Upper lobe of left lung (tissue), 6 donors: ENCODE measurements around the gene MYLK4. TPM values are rescaled to one million over a fixed set of nuclear protein-coding genes. Genes with fewer than 3 reads are reported as not detected.

ENCODE experiments used
- ATAC-seq, 2 donors: fragments of 200-7000 bp; cut with Tn5 transposase; one replicate each; pipeline ENCODE4 v1.9.1; 2022; ENCODE audit warnings: mild to moderate bottlenecking in 2 of 2, moderate library complexity in 2 of 2; ENCODE audit not compliant: low FRiP score in 2 of 2
- DNase-seq, 2 donors: peaks; one replicate each; pipeline ENCODE4 v3.0.0-alpha.2; 2019 to 2020
- H3K27ac ChIP-seq, 4 donors: fragments of 200-600 bp; sonication (generic); one replicate each; pipeline ENCODE4 v1.5.1; 2016 to 2019
- H3K27me3 ChIP-seq, 4 donors: fragments of 200-600 bp; sonication (generic); one replicate each; pipeline ENCODE4 v1.5.1; 2017 to 2019
- H3K36me3 ChIP-seq, 4 donors: fragments of 200-600 bp; sonication (generic); one replicate each; pipeline ENCODE4 v1.5.1; 2016 to 2019
- H3K4me1 ChIP-seq, 4 donors: fragments of 200-600 bp; sonication (generic); one replicate each; pipeline ENCODE4 v1.5.1; 2018 to 2019
- H3K4me3 ChIP-seq, 4 donors: fragments of 200-600 bp; sonication (generic); one replicate each; pipeline ENCODE4 v1.5.1; 2017 to 2019; ENCODE audit warnings: mild to moderate bottlenecking in 2 of 4, moderate library complexity in 1 of 4
- H3K9me3 ChIP-seq, 4 donors: fragments of 200-600 bp; sonication (generic); one replicate each; pipeline ENCODE4 v1.5.1; 2018 to 2019
- EP300 ChIP-seq, 4 donors: sonication (generic); formaldehyde crosslinking; IDR thresholded peaks; one replicate each; pipeline ENCODE4 v1.5.1; 2017; ENCODE audit warnings: antibody characterized with exemption in 4 of 4, control low read depth in 2 of 4
- POLR2A ChIP-seq, 4 donors: fragments of 450-650 bp; IDR thresholded peaks; one replicate each; pipeline ENCODE4 v1.5.1; 2016 to 2017; ENCODE audit warnings: antibody characterized with exemption in 4 of 4, mild to moderate bottlenecking in 2 of 4
- POLR2AphosphoS5 ChIP-seq, 2 donors: sonication (generic); formaldehyde crosslinking; IDR thresholded peaks; one replicate each; pipeline ENCODE4 v1.5.1; 2017; ENCODE audit warnings: antibody characterized with exemption in 2 of 2
- WGBS, 2 donors: methylation state at CpG; one replicate each; pipeline ENCODE4 v1.1.5; 2017 to 2018; 5-methylcytosine and 5-hydroxymethylcytosine counted together
- total RNA-seq, 6 donors: library from RNA; depleted of rRNA in 4 of 6; stranded (reverse); fragments of >200 nt in 4 of 6; gene quantifications; one replicate each; pipeline versions ENCODE4 v1.1.0 to v1.2.1, GENCODE V29; 2016 to 2021
- TF ChIP-seq, protein P1 (sequence below), 6 experiments: fragments of 450-650 bp in 4 of 6; fragments of 200-600 bp in 2 of 6; sonication (generic) in 2 of 6; IDR thresholded peaks; one replicate each; pipeline ENCODE4 v1.5.1; 2016 to 2019; ENCODE audit warnings: antibody characterized with exemption in 6 of 6
- donor health status: DM: no; HTN: no; CAD: no; lungs with moderate emphysema.
- donor health status: DM: no; HTN: yes; CAD: no; lungs with severe emphysema.

MYLK4 gene
- total RNA-seq, 6 donors from 2014 or later = 0.64 to 2.6 (median 1.2) TPM

DNA sequence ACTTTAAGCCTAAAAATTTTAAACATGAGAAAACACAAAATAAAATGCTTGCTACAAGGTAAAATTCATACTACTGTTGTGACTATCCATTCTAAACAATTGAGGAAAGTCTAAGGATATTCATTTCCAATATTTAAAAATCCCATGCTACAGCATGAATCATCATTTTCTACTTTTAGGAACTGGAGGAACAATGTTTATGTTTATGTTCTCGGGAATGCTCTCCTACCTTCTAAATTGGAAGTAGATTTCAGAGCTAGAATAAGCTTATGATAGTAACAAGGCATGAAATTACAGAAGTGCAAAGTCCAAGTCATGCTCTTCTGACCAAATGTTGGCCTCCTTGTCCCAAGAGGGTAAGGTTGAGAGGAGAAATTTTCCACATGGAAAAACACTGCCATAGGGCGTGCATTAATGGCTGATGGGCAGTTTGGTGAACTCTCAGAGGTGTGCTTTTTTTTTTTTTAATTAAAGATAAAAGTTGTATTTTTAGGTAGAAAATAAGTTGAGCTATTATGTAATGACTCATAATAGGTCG lies 6.0 kb upstream of the MYLK4 start:
- H3K9me3 ChIP-seq = no peaks in the 10 kb centered on the region
- 83 to 84% methylated on average over 3 of the region's 3 CpGs for WGBS, 2 donors
- H3K27ac ChIP-seq = no peak overlapping the region
- no peaks in the 10 kb centered on the region for H3K27me3 ChIP-seq
- H3K36me3 ChIP-seq = no peaks in the 10 kb centered on the region
- no peak for ATAC-seq
- TF ChIP-seq POLR2A (IDR thresholded peaks at IDR 0.05) (no peak), EP300 (IDR thresholded peaks at IDR 0.05) (no peak), POLR2AphosphoS5 (IDR thresholded peaks at IDR 0.05) (no peak)
- TF ChIP-seq, protein P1, sequence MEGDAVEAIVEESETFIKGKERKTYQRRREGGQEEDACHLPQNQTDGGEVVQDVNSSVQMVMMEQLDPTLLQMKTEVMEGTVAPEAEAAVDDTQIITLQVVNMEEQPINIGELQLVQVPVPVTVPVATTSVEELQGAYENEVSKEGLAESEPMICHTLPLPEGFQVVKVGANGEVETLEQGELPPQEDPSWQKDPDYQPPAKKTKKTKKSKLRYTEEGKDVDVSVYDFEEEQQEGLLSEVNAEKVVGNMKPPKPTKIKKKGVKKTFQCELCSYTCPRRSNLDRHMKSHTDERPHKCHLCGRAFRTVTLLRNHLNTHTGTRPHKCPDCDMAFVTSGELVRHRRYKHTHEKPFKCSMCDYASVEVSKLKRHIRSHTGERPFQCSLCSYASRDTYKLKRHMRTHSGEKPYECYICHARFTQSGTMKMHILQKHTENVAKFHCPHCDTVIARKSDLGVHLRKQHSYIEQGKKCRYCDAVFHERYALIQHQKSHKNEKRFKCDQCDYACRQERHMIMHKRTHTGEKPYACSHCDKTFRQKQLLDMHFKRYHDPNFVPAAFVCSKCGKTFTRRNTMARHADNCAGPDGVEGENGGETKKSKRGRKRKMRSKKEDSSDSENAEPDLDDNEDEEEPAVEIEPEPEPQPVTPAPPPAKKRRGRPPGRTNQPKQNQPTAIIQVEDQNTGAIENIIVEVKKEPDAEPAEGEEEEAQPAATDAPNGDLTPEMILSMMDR (IDR thresholded peaks at IDR 0.05) = no peak
- no peak overlapping the region for H3K4me3 ChIP-seq
- no peak for DNase-seq
- H3K4me1 ChIP-seq = no peaks in the 10 kb centered on the region

DNA sequence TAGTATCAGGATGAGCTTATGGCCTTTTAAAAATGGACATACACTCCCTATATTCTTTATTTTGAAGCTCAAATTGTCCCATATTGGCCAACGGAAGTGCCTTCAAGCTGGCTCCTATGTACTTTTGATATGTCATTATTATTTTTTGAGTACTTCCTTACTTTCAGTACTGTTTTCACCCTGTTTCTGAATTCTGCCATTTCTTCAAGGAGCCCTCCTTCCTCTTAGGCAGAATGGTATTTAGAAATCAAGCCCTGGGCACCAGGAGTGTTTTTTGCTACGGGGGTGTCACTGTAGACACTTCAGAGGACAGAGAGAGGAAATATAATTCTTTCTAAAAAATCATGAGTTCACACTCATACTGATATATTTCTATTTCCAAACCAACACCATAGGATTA lies 5.5 kb upstream of the MYLK4 start:
- no peak overlapping the region for H3K4me3 ChIP-seq
- H3K36me3 ChIP-seq = no peaks in the 10 kb centered on the region
- DNase-seq = no peak
- H3K27ac ChIP-seq = no peak overlapping the region
- TF ChIP-seq POLR2A (IDR thresholded peaks at IDR 0.05) (no peak), POLR2AphosphoS5 (IDR thresholded peaks at IDR 0.05) (no peak), EP300 (IDR thresholded peaks at IDR 0.05) (no peak)
- TF ChIP-seq, protein P1 (IDR thresholded peaks at IDR 0.05) = no peak
- 63 to 81% methylated on average over 2 of the region's 2 CpGs for WGBS, 2 donors
- H3K9me3 ChIP-seq = no peaks in the 10 kb centered on the region
- no peaks in the 10 kb centered on the region for H3K27me3 ChIP-seq
- no peaks in the 10 kb centered on the region for H3K4me1 ChIP-seq
- ATAC-seq = no peak

DNA sequence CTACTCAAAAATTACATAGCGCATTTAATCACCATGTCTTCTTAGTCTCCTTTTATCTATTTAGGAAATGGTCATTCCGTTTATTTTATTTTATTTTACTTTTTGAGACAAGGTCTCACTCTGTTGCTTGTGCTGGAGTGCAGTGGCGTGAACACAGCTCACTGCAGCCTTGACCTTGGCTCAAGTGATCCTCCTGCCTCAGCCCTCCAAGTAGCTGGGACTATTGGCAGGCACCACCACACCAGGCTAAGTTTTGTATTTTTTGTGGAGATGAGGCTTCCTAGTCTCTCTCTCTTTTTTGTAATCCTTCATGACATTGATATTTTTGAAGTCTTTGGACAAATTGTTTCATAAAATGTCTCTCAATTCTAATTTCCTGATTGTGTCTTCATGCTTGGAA lies 4.7 kb upstream of the MYLK4 start:
- H3K9me3 ChIP-seq = no peaks in the 10 kb centered on the region
- no peaks in the 10 kb centered on the region for H3K4me1 ChIP-seq
- no peak for TF ChIP-seq POLR2AphosphoS5 (IDR thresholded peaks at IDR 0.05)
- TF ChIP-seq EP300 (IDR thresholded peaks at IDR 0.05) = no peak
- no peak for TF ChIP-seq POLR2A (IDR thresholded peaks at IDR 0.05)
- TF ChIP-seq, protein P1 (IDR thresholded peaks at IDR 0.05) = no peak
- H3K36me3 ChIP-seq = no peaks in the 10 kb centered on the region
- WGBS, 2 donors = 88 to 92% methylated on average over 3 of the region's 3 CpGs
- H3K27ac ChIP-seq = no peak overlapping the region
- H3K27me3 ChIP-seq = no peaks in the 10 kb centered on the region
- no peak overlapping the region for H3K4me3 ChIP-seq
- ATAC-seq (no peak), DNase-seq (no peak)

- ATAC-seq (no peak), DNase-seq (no peak)
- Histone ChIP-seq H3K9me3 (no peaks in the 10 kb centered on the region), H3K27me3 (no peaks in the 10 kb centered on the region), H3K4me3 (no peak overlapping the region), H3K4me1 (peaks cover under 1 to 5% (median 4%) of the 10 kb centered on the region in 4 donors), H3K27ac (no peak overlapping the region), H3K36me3 (no peaks in the 10 kb centered on the region)
- 89 to 94% methylated on average over 1 of the region's 1 CpG for WGBS, 2 donors
- TF ChIP-seq, protein P1 (IDR thresholded peaks at IDR 0.05) = no peak
- no peak for TF ChIP-seq POLR2A (IDR thresholded peaks at IDR 0.05)
- TF ChIP-seq EP300 (IDR thresholded peaks at IDR 0.05) = no peak
- no peak for TF ChIP-seq POLR2AphosphoS5 (IDR thresholded peaks at IDR 0.05)
Observed at GRCh38 chr6:2754911-2755310, 4.2 kb upstream of the MYLK4 start.

DNA sequence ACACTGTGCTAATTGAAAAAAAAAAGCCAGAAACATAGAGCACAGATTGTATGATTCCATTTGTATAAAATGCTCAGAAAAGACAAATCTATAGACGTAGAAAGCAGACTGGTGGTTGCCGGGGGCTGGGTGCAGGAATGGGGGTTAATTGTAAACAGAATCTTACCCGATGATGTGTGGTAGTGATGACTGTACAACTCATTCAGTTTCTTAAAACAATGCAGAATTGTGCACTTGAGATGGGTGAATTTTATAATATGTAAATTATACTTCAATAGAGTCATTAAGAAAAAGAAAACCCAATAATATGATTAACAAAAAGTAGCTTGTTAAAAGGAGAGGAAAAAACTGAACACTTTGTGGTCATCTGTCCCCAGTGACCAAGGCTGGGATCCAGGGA lies 3.7 kb upstream of the MYLK4 start:
- Histone ChIP-seq H3K4me1 (peaks cover 4 to 8% (median 6%) of the 10 kb centered on the region in 4 donors), H3K4me3 (no peak overlapping the region), H3K27me3 (no peaks in the 10 kb centered on the region), H3K9me3 (no peaks in the 10 kb centered on the region), H3K27ac (no peak overlapping the region), H3K36me3 (no peaks in the 10 kb centered on the region)
- 79 to 85% methylated on average over 2 to 3 of the region's 3 CpGs for whole genome bisulfite sequencing, 2 donors
- no peak for ATAC-seq
- TF ChIP-seq EP300 (IDR thresholded peaks at IDR 0.05) = no peak
- TF ChIP-seq POLR2A (IDR thresholded peaks at IDR 0.05) = no peak
- no peak for TF ChIP-seq POLR2AphosphoS5 (IDR thresholded peaks at IDR 0.05)
- TF ChIP-seq, protein P1 (IDR thresholded peaks at IDR 0.05) = no peak
- no peak for DNase-seq
